Activated CD4-positive, alpha-beta T cell treated with anti-CD3 and anti-CD28 coated beads, Interleukin-2, amount 50 U/mL, for 4 hours (primary cell): ENCODE data around the gene EYS.

Experiments
- DNase-seq, 2 experiments: peaks; one replicate each; pipeline ENCODE4 v3.0.0-alpha.2; 2020

Gene EYS

DNA sequence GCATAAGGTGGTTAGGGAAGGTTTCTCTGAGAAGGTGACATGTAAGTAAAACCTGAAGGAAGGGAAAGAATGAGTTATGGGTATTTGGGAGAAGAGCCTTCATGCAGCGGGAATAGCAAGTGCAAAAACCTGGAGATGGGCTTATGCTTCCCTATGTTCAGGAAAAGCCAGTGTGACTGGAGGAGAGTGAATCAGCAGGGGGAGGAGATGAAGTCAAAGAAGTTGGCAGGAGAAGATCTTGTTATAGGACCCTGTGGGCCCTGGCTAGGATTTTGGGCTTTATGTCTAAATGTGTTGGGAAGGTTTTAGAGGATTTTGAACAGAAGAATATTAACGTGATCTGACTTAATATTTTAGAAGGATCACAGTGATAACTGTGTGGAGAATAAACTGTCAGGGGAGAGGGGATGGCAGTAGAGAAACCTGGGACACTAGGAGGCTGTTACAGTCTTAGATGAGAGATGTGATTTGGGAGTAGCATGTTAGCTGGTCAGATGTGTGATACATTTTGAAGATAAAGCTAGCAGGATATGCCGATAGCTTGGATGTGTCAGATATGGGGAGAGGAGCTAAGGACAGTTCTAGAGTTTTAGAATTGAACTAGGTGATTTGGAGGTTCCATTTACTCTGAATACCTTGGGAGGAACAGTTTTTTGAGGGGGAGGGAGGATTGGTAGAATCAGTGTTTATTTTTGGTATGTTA lies 2030.5 kb downstream of the EYS start:
- no peak for DNase-seq

DNA sequence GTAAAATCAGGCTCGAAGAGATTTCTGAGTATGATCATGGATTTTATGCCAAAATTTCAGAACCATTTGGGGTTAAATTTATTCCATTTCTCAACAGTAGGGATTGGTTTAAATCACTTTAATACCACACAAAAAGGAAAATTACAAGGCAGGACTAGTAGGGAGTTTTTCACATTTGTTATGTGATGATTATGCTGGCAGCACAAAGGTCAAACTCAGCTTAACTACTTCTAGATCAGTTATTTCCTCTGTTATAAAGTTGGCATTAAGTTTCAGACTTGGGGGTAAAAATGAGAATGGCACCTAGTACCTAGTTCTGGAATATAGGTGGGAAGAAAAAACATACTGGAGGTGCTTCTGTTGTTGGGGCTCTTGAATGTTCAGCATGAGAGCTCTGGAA lies 2031.9 kb downstream of the EYS start:
- DNase-seq, result no peak

DNA sequence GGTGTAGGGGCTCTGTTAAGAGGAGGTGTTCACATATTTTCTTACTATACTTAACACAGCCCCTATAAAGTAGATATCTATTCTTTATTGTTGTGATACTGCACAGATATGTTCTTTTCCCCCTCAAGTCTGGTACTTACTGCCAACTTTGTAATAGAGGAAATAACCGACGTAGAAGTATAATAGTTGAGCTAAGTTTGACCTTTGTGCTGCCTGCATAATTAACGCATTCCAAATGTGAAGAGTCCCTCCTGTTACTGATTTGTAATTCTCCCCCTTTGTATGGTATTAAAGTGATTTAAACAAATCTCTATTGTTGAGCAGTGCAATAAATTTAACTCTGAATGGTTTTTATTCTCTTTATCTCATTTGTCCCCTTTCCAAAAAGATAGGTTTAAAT lies 2032.4 kb downstream of the EYS start:
- DNase-seq, result no peak

DNA sequence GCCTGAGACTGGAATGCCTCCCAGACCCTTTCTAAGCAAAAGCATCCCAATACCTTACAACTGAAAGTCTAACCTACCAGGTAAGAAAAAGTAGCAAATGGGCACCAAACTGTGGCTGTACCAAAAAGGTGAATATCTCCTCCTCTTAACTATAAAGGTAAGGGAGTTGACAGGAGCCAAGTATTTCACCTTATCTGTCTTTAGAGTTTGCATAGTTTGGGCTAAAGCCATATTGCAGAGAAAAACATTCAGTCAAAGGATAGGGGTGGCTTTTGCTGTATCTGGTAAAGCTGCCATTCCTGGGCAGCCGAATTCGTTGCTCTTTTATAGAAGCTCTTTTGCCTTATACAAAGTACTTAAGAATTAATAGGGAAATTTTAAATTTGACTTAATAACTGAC lies 2033.3 kb downstream of the EYS start:
- no peak for DNase-seq

DNA sequence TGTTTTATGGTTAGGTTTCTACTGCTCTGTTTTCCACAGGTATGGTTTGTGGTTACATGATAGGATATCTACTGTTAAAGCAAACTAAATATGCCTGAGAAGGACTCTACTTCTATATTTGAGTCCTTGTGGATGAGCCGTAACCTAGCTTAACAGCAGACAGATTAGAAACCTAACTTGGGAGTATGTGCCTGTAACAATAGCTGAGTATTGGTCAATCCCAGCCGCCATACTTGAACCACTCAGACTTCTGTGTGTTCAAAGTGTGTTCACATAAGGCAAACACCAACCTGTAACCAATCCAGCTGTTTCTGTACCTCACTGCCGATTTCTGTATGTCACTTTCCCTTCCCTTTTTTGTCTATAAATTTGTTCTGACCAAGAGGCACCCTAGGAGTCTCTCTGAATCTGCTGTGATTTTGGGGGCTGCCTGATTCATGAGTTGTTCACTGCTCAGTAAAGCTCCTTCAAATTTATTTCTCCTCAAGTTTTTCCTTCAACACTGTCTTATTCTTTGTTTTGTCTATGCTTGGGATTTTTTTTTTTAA lies 2034.4 kb downstream of the EYS start:
- DNase-seq, result no peak

DNA sequence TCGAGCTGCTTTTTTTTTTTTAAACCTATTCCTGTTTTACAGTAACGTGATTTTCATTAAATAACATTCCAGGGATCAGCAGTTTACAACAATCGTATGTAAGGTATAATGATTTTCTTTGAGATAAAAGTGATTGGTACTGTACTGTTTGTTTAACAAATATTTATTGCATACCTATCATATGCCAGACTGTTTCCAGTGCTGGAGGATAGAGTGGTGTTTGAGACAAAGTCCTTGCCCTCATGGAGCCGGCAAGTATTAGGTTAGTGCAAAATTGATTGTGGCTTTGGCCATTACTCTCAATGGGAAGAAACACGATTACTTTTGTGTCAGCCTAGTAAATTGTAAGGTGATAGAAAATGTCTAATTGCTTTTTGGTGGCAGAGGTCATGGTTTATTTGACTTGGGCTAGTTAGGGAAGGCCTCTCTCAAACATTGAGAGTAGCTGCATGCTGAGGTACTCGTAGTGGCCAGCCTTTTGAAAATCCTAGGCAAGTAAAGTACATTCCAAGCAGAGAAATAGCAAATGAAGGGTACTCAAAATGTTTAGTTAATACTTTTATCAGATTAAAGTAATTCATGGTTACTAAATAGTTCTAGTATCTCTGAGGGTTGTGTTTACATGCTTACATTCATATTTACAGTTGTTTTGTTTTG lies 2035.8 kb downstream of the EYS start:
- DNase-seq, result no peak
